Activated CD4-positive, alpha-beta memory T cell treated with anti-CD3 and anti-CD28 coated beads for 36 hours (primary cell): ENCODE data around the gene TRAPPC8. TPM values are rescaled to one million over a fixed set of nuclear protein-coding genes. Genes with fewer than 3 reads are reported as not detected.

Source experiments
- CTCF ChIA-PET: fragments of 350-600 bp; sonication (Branson Sonifier 250); formaldehyde crosslinking; loops from one replicate; lab custom pipeline; 2021; ENCODE audit warnings: antibody characterized with exemption, inconsistent platforms; lab: Charles Lee
- POLR2A ChIA-PET: fragments of 350-600 bp; sonication (Branson Sonifier 250); formaldehyde crosslinking; loops from one replicate; lab custom pipeline; 2021; ENCODE audit warnings: antibody characterized with exemption; lab: Charles Lee
- DNase-seq: peaks from one replicate; pipeline ENCODE4 v3.0.0-alpha.2; 2020
- H3K27ac Mint-ChIP-seq: one replicate; pipeline ENCODE4 v1.8.0; 2021; ENCODE audit warnings: mixed read lengths
- H3K27me3 Mint-ChIP-seq: one replicate; pipeline ENCODE4 v1.8.0; 2021; ENCODE audit warnings: mixed read lengths
- H3K36me3 Mint-ChIP-seq: one replicate; pipeline ENCODE4 v1.8.0; 2021; ENCODE audit warnings: mixed read lengths
- H3K4me1 Mint-ChIP-seq: one replicate; pipeline ENCODE4 v1.8.0; 2021; ENCODE audit warnings: low read depth, mixed read lengths
- H3K4me3 Mint-ChIP-seq: one replicate; pipeline ENCODE4 v1.8.0; 2021; ENCODE audit warnings: mild to moderate bottlenecking, mixed read lengths
- H3K9me3 Mint-ChIP-seq: one replicate; pipeline ENCODE4 v1.8.0; 2021; ENCODE audit warnings: mixed read lengths
- intact Hi-C: fragments of 100-400 bp; cut with micrococcal nuclease; formaldehyde crosslinking; loops from one replicate; pipeline ENCODE4 v1.15.1; 2023
- total RNA-seq, 2 experiments: library from RNA; stranded (reverse); gene quantifications; one replicate each; pipeline ENCODE4 v1.2.3, GENCODE V29; 2021

Gene TRAPPC8
- 10 to 100 TPM; 30.4 to 34.2 TPM for total RNA-seq

- peak within 1 kb of the TSS; percentile 100 for H3K4me3 Mint-ChIP-seq
- CTCF ChIA-PET: interaction anchor here (0.6 to 3.5 kb wide), 10 partner anchors 11 to 528 kb away, joined by 3 to 18 read pairs (median 4); partner anchors contain the start of genes GAREM1 and RNF125
- peak; percentile 95 for DNase-seq
- intact Hi-C loops: loop anchor here (1.0 to 2.0 kb wide), 7 partner anchors 14 to 284 kb away; partner anchors contain the start of genes B4GALT6 and RNF125
- peak within 1 kb of the TSS; percentile 99 for H3K27ac Mint-ChIP-seq
- H3K4me1 Mint-ChIP-seq: peaks cover 36% of the 10 kb centered on the region
- POLR2A ChIA-PET: interaction anchor here (0.5 to 3.4 kb wide), 7 partner anchors 70 to 193 kb away, joined by 3 to 38 read pairs (median 3); partner anchors contain the start of genes RNF125 and RNF138
- no peaks in the 10 kb centered on the region for H3K9me3 Mint-ChIP-seq
- peaks cover 4% of the 10 kb centered on the region for H3K36me3 Mint-ChIP-seq
- no peaks in the 10 kb centered on the region for H3K27me3 Mint-ChIP-seq
Observed at GRCh38 chr18:31942999-31943877, at the start of gene TRAPPC8. TRAPPC8 (minus strand) TSS chr18:31943128; CDS start chr18:31942764, 364 bp downstream.

GRCh38 chr18:31990823-31991222 lies 47.9 kb upstream of the TRAPPC8 start:
- H3K27me3 Mint-ChIP-seq: no peaks in the 10 kb centered on the region
- intact Hi-C loops: no loop called here
- ChIA-PET POLR2A (no interaction called here), CTCF (no interaction called here)
- no peak overlapping the region for H3K27ac Mint-ChIP-seq
- no peak overlapping the region for H3K4me3 Mint-ChIP-seq
- no peaks in the 10 kb centered on the region for H3K36me3 Mint-ChIP-seq
- DNase-seq: no peak
- H3K4me1 Mint-ChIP-seq: no peaks in the 10 kb centered on the region
- no peaks in the 10 kb centered on the region for H3K9me3 Mint-ChIP-seq

GRCh38 chr18:31983976-31984375 lies 41.0 kb upstream of the TRAPPC8 start:
- ChIA-PET CTCF (interaction anchor here (1.8 kb wide), 1 partner anchor 41 kb away, joined by 4 read pairs; the partner anchor contains the start of gene TRAPPC8), POLR2A (no interaction called here)
- Mint-ChIP-seq H3K36me3 (peaks cover 3% of the 10 kb centered on the region), H3K4me1 (peaks cover 25% of the 10 kb centered on the region), H3K27ac (no peak overlapping the region), H3K27me3 (no peaks in the 10 kb centered on the region), H3K4me3 (no peak overlapping the region), H3K9me3 (peaks cover 5% of the 10 kb centered on the region)
- intact Hi-C loops: no loop called here
- DNase-seq: no peak

DNA sequence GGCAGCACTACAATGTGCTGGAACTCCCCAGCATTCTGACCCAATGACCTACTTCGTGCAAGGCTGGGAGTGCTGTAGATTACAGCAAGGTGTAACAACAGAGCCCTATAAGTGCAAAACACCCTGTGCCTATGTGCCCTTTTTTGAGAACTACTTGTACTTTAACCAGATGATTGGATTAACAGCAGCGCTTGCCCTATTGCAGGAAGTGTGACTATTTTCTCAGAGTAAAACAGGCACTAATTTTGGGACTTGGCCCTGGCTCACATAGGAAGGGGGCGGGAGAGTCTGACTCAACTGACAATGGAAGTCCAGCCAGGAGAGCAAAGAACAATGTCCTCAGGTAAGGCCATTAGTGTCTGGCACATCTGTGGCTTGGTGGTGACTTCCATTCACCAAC lies 40.1 kb upstream of the TRAPPC8 start:
- no peaks in the 10 kb centered on the region for H3K27me3 Mint-ChIP-seq
- ChIA-PET CTCF (no interaction called here), POLR2A (no interaction called here)
- no peak for DNase-seq
- no peak overlapping the region for H3K27ac Mint-ChIP-seq
- intact Hi-C loops: no loop called here
- no peak overlapping the region for H3K4me3 Mint-ChIP-seq
- H3K9me3 Mint-ChIP-seq: peaks cover 15% of the 10 kb centered on the region
- peaks cover 25% of the 10 kb centered on the region for H3K4me1 Mint-ChIP-seq
- H3K36me3 Mint-ChIP-seq: peaks cover 6% of the 10 kb centered on the region

DNA sequence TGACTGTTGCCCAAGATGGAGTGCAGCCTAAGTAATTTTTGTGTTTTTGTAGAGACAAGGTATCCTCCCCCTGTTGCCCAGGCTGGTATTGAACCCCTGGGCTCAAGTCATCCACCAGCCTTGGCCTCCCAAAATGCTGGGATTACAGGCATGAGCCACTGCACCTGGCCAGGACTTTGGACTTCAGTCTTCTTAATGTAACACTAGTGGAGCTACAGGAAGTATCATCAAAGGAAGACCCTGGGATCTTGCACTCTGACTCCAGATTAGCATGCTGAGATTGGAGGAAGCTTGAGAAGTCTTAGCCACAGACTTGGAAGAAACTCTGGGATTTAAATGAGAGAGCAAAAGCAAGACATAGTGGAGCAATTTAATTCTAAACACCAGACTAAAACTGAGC lies 37.9 kb upstream of the TRAPPC8 start:
- H3K4me3 Mint-ChIP-seq: no peak overlapping the region

DNA sequence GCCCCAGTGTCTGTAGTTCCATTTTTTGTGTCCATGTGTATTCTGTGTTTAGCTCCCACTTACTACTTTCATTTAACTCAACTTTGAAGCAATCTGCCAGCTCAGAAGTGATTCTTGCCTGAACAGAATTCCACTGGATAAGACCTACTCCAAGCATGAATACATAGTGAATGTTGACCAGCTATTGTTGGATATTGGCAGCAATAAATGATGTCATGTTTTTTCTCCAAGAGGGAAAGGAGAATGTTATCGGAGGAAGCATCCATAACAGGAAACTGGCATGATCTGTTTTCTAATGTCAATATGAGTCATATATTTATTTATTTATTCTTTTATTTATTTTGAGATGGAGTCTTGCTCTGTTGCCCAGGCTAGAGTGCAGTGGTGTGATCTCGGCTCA lies 36.8 kb upstream of the TRAPPC8 start:
- Mint-ChIP-seq H3K4me3 (no peak overlapping the region), H3K36me3 (peaks cover 6% of the 10 kb centered on the region), H3K27ac (no peak overlapping the region), H3K9me3 (peaks cover 24% of the 10 kb centered on the region), H3K4me1 (peaks cover 21% of the 10 kb centered on the region), H3K27me3 (no peaks in the 10 kb centered on the region)
- intact Hi-C loops: loop anchor here (10.0 kb wide), 1 partner anchor 65 kb away; no protein-coding TSS in a partner anchor
- ChIA-PET POLR2A (no interaction called here), CTCF (no interaction called here)
- no peak for DNase-seq

More for the DNA sequence above, 37.9 kb upstream of the TRAPPC8 start:
- CTCF ChIA-PET: no interaction called here
- peaks cover 6% of the 10 kb centered on the region for H3K36me3 Mint-ChIP-seq
- no peak overlapping the region for H3K27ac Mint-ChIP-seq
- H3K27me3 Mint-ChIP-seq: no peaks in the 10 kb centered on the region
- DNase-seq: no peak
- peaks cover 25% of the 10 kb centered on the region for H3K4me1 Mint-ChIP-seq
- H3K9me3 Mint-ChIP-seq: peaks cover 17% of the 10 kb centered on the region
- intact Hi-C loops: no loop called here
- POLR2A ChIA-PET: interaction anchor here (0.6 kb wide), 1 partner anchor 12 kb away, joined by 3 read pairs; no protein-coding TSS in a partner anchor

- no peak overlapping the region for H3K4me3 Mint-ChIP-seq
Observed at GRCh38 chr18:31978616-31979015, 35.7 kb upstream of the TRAPPC8 start.

GRCh38 chr18:31977270-31977872 lies 34.4 kb upstream of the TRAPPC8 start:
- Mint-ChIP-seq H3K27ac (no peak overlapping the region), H3K4me1 (no peaks in the 10 kb centered on the region), H3K4me3 (no peak overlapping the region), H3K27me3 (no peaks in the 10 kb centered on the region), H3K36me3 (peaks cover 11% of the 10 kb centered on the region), H3K9me3 (peaks cover 39% of the 10 kb centered on the region)
- DNase-seq: peak; percentile 38
- CTCF ChIA-PET: interaction anchor here (0.6 to 2.3 kb wide), 19 partner anchors 8 to 422 kb away, joined by 3 to 12 read pairs (median 3); partner anchors contain the start of genes RNF125 and TRAPPC8
- POLR2A ChIA-PET: interaction anchor here (1.1 kb wide), 1 partner anchor 42 kb away, joined by 3 read pairs; no protein-coding TSS in a partner anchor
- intact Hi-C loops: loop anchor here (1.0 to 10.0 kb wide), 2 partner anchors 63 to 236 kb away; no protein-coding TSS in a partner anchor

More at GRCh38 chr18:31978616-31979015, 35.7 kb upstream of the TRAPPC8 start:
- POLR2A ChIA-PET: no interaction called here
- intact Hi-C loops: loop anchor here (10.0 kb wide), 1 partner anchor 64 kb away; no protein-coding TSS in a partner anchor
- Mint-ChIP-seq H3K36me3 (peaks cover 11% of the 10 kb centered on the region), H3K9me3 (peaks cover 35% of the 10 kb centered on the region), H3K27me3 (no peaks in the 10 kb centered on the region), H3K4me1 (peaks cover 11% of the 10 kb centered on the region), H3K27ac (no peak overlapping the region)
- DNase-seq: no peak
- CTCF ChIA-PET: interaction anchor here (1.4 kb wide), 1 partner anchor 14 kb away, joined by 6 read pairs; no protein-coding TSS in a partner anchor

DNA sequence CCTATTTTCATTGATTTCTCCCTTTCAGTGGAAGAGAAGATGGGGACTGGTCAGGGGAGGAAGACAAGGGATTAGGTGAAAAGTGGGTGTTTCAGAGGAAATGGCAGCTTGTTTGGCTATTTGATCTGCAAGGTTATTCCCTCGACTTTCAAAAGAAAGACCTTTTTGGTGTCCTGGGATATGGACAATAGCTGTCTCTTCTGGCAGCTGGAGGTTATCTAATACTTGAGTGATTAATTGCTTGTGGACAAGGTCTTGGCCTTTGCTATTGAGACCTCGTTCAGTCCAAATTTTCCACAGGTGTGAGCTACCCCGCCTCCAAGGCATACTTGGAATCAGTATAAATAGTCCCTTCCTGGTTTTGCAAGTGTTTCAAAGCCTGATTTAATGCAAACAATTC lies 33.3 kb upstream of the TRAPPC8 start:
- DNase-seq: no peak
- Mint-ChIP-seq H3K27ac (no peak overlapping the region), H3K4me3 (no peak overlapping the region), H3K4me1 (no peaks in the 10 kb centered on the region), H3K9me3 (peaks cover 44% of the 10 kb centered on the region), H3K27me3 (no peaks in the 10 kb centered on the region), H3K36me3 (peaks cover 11% of the 10 kb centered on the region)
- ChIA-PET POLR2A (no interaction called here), CTCF (interaction anchor here (1.5 to 2.3 kb wide), 8 partner anchors 10 to 421 kb away, joined by 3 to 12 read pairs (median 4); partner anchors contain the start of gene TRAPPC8)
- intact Hi-C loops: loop anchor here (10.0 kb wide), 1 partner anchor 61 kb away; no protein-coding TSS in a partner anchor

- CTCF ChIA-PET: no interaction called here
- Mint-ChIP-seq H3K9me3 (peaks cover 39% of the 10 kb centered on the region), H3K27me3 (no peaks in the 10 kb centered on the region), H3K4me3 (no peak overlapping the region), H3K36me3 (peaks cover 8% of the 10 kb centered on the region), H3K4me1 (no peaks in the 10 kb centered on the region), H3K27ac (no peak overlapping the region)
- intact Hi-C loops: loop anchor here (10.0 kb wide), 1 partner anchor 59 kb away; no protein-coding TSS in a partner anchor
- DNase-seq: no peak
- POLR2A ChIA-PET: interaction anchor here (0.6 kb wide), 1 partner anchor 13 kb away, joined by 3 read pairs; no protein-coding TSS in a partner anchor
Observed at GRCh38 chr18:31973929-31974546, 31.1 kb upstream of the TRAPPC8 start.

- Mint-ChIP-seq H3K9me3 (peaks cover 26% of the 10 kb centered on the region), H3K4me1 (no peaks in the 10 kb centered on the region), H3K27me3 (no peaks in the 10 kb centered on the region), H3K36me3 (peaks cover 5% of the 10 kb centered on the region), H3K27ac (no peak overlapping the region), H3K4me3 (no peak overlapping the region)
- POLR2A ChIA-PET: no interaction called here
- no peak for DNase-seq
- CTCF ChIA-PET: no interaction called here
- intact Hi-C loops: loop anchor here (10.0 kb wide), 1 partner anchor 56 kb away; no protein-coding TSS in a partner anchor
Observed at GRCh38 chr18:31970617-31971016, 27.7 kb upstream of the TRAPPC8 start.
